ENCODE measurements around the gene P4HTM.

P4HTM gene

GRCh38 chr3:49020330-49021212 is 30.5 kb downstream of the P4HTM start:
- Mint-ChIP-seq H3K36me3 (ENCODE audit: low read depth) (peaks cover 43% of the 10 kb centered on the region), H3K4me3 (peak overlapping the region; percentile 95), H3K27ac (peak overlapping the region; percentile 99), H3K9me3 (no peaks in the 10 kb centered on the region), H3K27me3 (ENCODE audit: low read depth) (no peaks in the 10 kb centered on the region), H3K4me1 (ENCODE audit: low read depth) (peaks cover 23% of the 10 kb centered on the region)
- DNase-seq (ENCODE audit: low spot score) = peak; percentile 53

- no peaks in the 10 kb centered on the region for H3K27me3 Mint-ChIP-seq (ENCODE audit: low read depth)
- no peaks in the 10 kb centered on the region for H3K9me3 Mint-ChIP-seq
- peak; percentile 99 for DNase-seq (ENCODE audit: low spot score)
- H3K36me3 Mint-ChIP-seq (ENCODE audit: low read depth) = peaks cover 46% of the 10 kb centered on the region
- H3K4me1 Mint-ChIP-seq (ENCODE audit: low read depth) = peaks cover 28% of the 10 kb centered on the region
- H3K27ac Mint-ChIP-seq = peak overlapping the region; percentile 99
- H3K4me3 Mint-ChIP-seq = peak overlapping the region; percentile 95
Measured at GRCh38 chr3:49021213-49021812, 31.3 kb downstream of the P4HTM start.

- Mint-ChIP-seq H3K9me3 (no peaks in the 10 kb centered on the region), H3K4me3 (peak within 1 kb of the TSS; percentile 95), H3K36me3 (ENCODE audit: low read depth) (peaks cover 54% of the 10 kb centered on the region), H3K27ac (peak within 1 kb of the TSS; percentile 99), H3K27me3 (ENCODE audit: low read depth) (no peaks in the 10 kb centered on the region), H3K4me1 (ENCODE audit: low read depth) (peaks cover 32% of the 10 kb centered on the region)
- DNase-seq (ENCODE audit: low spot score) = peak; percentile 93
Measured at GRCh38 chr3:49021813-49022687, 32.0 kb downstream of the P4HTM start, which contains the start of gene NDUFAF3. TSS of gene NDUFAF3 (plus strand) at chr3:49022121. CDS start at chr3:49022145, 24 bp downstream.

- Mint-ChIP-seq H3K27ac (peak overlapping the region; percentile 99), H3K4me1 (ENCODE audit: low read depth) (peaks cover 36% of the 10 kb centered on the region), H3K4me3 (peak overlapping the region; percentile 95), H3K27me3 (ENCODE audit: low read depth) (no peaks in the 10 kb centered on the region), H3K9me3 (no peaks in the 10 kb centered on the region), H3K36me3 (ENCODE audit: low read depth) (peaks cover 61% of the 10 kb centered on the region)
- no peak for DNase-seq (ENCODE audit: low spot score)
Measured at GRCh38 chr3:49022688-49023171, 32.7 kb downstream of the P4HTM start.

GRCh38 chr3:49023775-49024174 is 33.7 kb downstream of the P4HTM start:
- Mint-ChIP-seq H3K36me3 (ENCODE audit: low read depth) (peaks cover 67% of the 10 kb centered on the region), H3K27ac (peak overlapping the region; percentile 55), H3K27me3 (ENCODE audit: low read depth) (no peaks in the 10 kb centered on the region), H3K4me3 (peak overlapping the region; percentile 95), H3K9me3 (no peaks in the 10 kb centered on the region), H3K4me1 (ENCODE audit: low read depth) (peaks cover 42% of the 10 kb centered on the region)
- DNase-seq (ENCODE audit: low spot score) = no peak

GRCh38 chr3:49024449-49024848 is 34.4 kb downstream of the P4HTM start:
- no peak overlapping the region for H3K4me3 Mint-ChIP-seq
- H3K27me3 Mint-ChIP-seq (ENCODE audit: low read depth) = no peaks in the 10 kb centered on the region
- peaks cover 70% of the 10 kb centered on the region for H3K36me3 Mint-ChIP-seq (ENCODE audit: low read depth)
- H3K9me3 Mint-ChIP-seq = no peaks in the 10 kb centered on the region
- no peak for DNase-seq (ENCODE audit: low spot score)
- H3K4me1 Mint-ChIP-seq (ENCODE audit: low read depth) = peaks cover 43% of the 10 kb centered on the region
- peak overlapping the region; percentile 55 for H3K27ac Mint-ChIP-seq

- peaks cover 39% of the 10 kb centered on the region for H3K4me1 Mint-ChIP-seq (ENCODE audit: low read depth)
- no peaks in the 10 kb centered on the region for H3K27me3 Mint-ChIP-seq (ENCODE audit: low read depth)
- no peak overlapping the region for H3K27ac Mint-ChIP-seq
- H3K9me3 Mint-ChIP-seq = no peaks in the 10 kb centered on the region
- no peak for DNase-seq (ENCODE audit: low spot score)
- H3K4me3 Mint-ChIP-seq = no peak overlapping the region
- peaks cover 73% of the 10 kb centered on the region for H3K36me3 Mint-ChIP-seq (ENCODE audit: low read depth)
Measured at GRCh38 chr3:49025005-49025792, 35.2 kb downstream of the P4HTM start.

GRCh38 chr3:49025793-49026520 is 35.9 kb downstream of the P4HTM start:
- H3K27ac Mint-ChIP-seq = no peak overlapping the region
- peaks cover 71% of the 10 kb centered on the region for H3K36me3 Mint-ChIP-seq (ENCODE audit: low read depth)
- H3K9me3 Mint-ChIP-seq = no peaks in the 10 kb centered on the region
- no peaks in the 10 kb centered on the region for H3K27me3 Mint-ChIP-seq (ENCODE audit: low read depth)
- no peak overlapping the region for H3K4me3 Mint-ChIP-seq
- peaks cover 39% of the 10 kb centered on the region for H3K4me1 Mint-ChIP-seq (ENCODE audit: low read depth)
- DNase-seq (ENCODE audit: low spot score) = no peak

- H3K4me3 Mint-ChIP-seq = no peak overlapping the region
- H3K36me3 Mint-ChIP-seq (ENCODE audit: low read depth) = peaks cover 73% of the 10 kb centered on the region
- no peak overlapping the region for H3K27ac Mint-ChIP-seq
Measured at GRCh38 chr3:49026536-49026935, 36.5 kb downstream of the P4HTM start.

GRCh38 chr3:49027634-49028033 is 37.6 kb downstream of the P4HTM start:
- no peaks in the 10 kb centered on the region for H3K27me3 Mint-ChIP-seq (ENCODE audit: low read depth)
- H3K4me3 Mint-ChIP-seq = peak overlapping the region; percentile 95
- H3K36me3 Mint-ChIP-seq (ENCODE audit: low read depth) = peaks cover 78% of the 10 kb centered on the region
- peak overlapping the region; percentile 95 for H3K27ac Mint-ChIP-seq
- peaks cover 39% of the 10 kb centered on the region for H3K4me1 Mint-ChIP-seq (ENCODE audit: low read depth)
- no peak for DNase-seq (ENCODE audit: low spot score)
- no peaks in the 10 kb centered on the region for H3K9me3 Mint-ChIP-seq

More at GRCh38 chr3:49026536-49026935, 36.5 kb downstream of the P4HTM start:
- no peak for DNase-seq (ENCODE audit: low spot score)
- Mint-ChIP-seq H3K4me1 (ENCODE audit: low read depth) (peaks cover 39% of the 10 kb centered on the region), H3K9me3 (no peaks in the 10 kb centered on the region), H3K27me3 (ENCODE audit: low read depth) (no peaks in the 10 kb centered on the region)

GRCh38 chr3:49028298-49028672 is 38.2 kb downstream of the P4HTM start:
- H3K4me1 Mint-ChIP-seq (ENCODE audit: low read depth) = peaks cover 34% of the 10 kb centered on the region
- H3K9me3 Mint-ChIP-seq = no peaks in the 10 kb centered on the region
- DNase-seq (ENCODE audit: low spot score) = no peak
- no peaks in the 10 kb centered on the region for H3K27me3 Mint-ChIP-seq (ENCODE audit: low read depth)
- H3K4me3 Mint-ChIP-seq = peak overlapping the region; percentile 95
- H3K27ac Mint-ChIP-seq = peak overlapping the region; percentile 95
- H3K36me3 Mint-ChIP-seq (ENCODE audit: low read depth) = peaks cover 78% of the 10 kb centered on the region

GRCh38 chr3:49028673-49029562 is 38.9 kb downstream of the P4HTM start, which contains the start of gene IMPDH2:
TSS of gene IMPDH2 (minus strand) at chr3:49029398. CDS start at chr3:49029350, 48 bp downstream.
- H3K27me3 Mint-ChIP-seq (ENCODE audit: low read depth) = no peaks in the 10 kb centered on the region
- H3K36me3 Mint-ChIP-seq (ENCODE audit: low read depth) = peaks cover 73% of the 10 kb centered on the region
- H3K4me3 Mint-ChIP-seq = peak within 1 kb of the TSS; percentile 95

More at GRCh38 chr3:49028673-49029562, 38.9 kb downstream of the P4HTM start, which contains the start of gene IMPDH2:
- DNase-seq (ENCODE audit: low spot score) = peak; percentile 95
- Mint-ChIP-seq H3K4me1 (ENCODE audit: low read depth) (peaks cover 31% of the 10 kb centered on the region), H3K27ac (peak within 1 kb of the TSS; percentile 95), H3K9me3 (no peaks in the 10 kb centered on the region)

All from T-helper 2 cell treated with Interferon-gamma antibody and Interleukin-4, amounts not matched to agents 5 μg/mL and 100 μg/mL, for 36 hours (primary cell).